NCI-H1436 treated with DMSO at 0.1 percent for 48 hours (cell line): Measurements from ENCODE around the gene KIR2DL3.
"Not testable (repeated sequence)": the region's sequence is repeated elsewhere in the genome, so short reads cannot be mapped to it uniquely, and the experiment has no call there.

ENCODE experiments used
- DNase-seq: peaks from one replicate; lab custom pipeline; 2025; lab: John Stamatoyannopoulos, UW

The KIR2DL3 gene

GRCh38 chr19:54738306-54738705, at the start of gene KIR2DL3:
Gene KIR2DL3 (plus strand): TSS chr19:54738513. CDS start chr19:54738546, 33 bp downstream.
- not testable (repeated sequence) for DNase-seq

- DNase-seq, result no peak
Measured at GRCh38 chr19:54691582-54692297, 46.6 kb upstream of the KIR2DL3 start.

GRCh38 chr19:54692298-54692615, 46.1 kb upstream of the KIR2DL3 start:
- DNase-seq, result no peak

- no peak for DNase-seq
Measured at GRCh38 chr19:54694648-54695047, 43.7 kb upstream of the KIR2DL3 start.

DNA sequence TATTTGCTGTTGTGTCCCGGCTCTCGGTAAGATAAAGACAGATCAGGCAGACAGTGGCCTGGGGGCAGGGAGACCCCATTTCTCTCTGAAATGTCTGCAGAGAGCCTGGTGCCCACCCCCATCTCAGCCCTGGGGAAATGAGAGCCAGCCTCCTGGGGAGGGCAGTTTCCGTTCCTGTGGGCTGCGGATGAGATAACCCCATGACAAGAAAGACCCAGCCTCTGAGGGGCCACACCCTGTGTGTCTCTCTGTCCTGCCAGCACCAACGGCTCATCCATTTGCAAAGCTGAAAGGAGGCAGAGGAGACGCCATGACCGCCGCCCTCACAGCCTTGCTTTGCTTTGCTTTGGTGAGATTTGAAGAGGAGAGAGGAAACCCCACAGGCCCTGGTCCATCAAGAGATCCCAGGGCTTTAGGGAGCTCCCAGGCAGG, 42.2 kb upstream of the KIR2DL3 start:
- no peak for DNase-seq

DNA sequence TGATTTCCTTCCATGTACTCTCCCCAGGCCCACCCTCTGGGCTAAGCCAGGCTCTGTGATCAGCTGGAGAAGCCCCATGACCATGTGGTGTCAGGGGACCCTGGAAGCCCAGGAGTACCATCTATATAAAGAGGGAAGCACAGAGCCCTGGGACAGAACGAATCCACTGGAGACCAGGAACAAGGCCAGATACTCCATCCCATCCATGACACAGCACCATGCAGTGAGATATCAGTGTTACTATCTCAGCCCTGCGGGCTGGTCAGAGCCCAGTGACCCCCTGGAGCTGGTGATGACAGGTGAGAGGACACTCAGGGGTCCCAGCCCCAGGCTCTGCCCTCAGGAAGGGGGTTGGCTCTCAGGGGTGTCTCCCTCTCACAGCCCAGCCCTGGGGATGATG, 41.5 kb upstream of the KIR2DL3 start:
- no peak for DNase-seq

- DNase-seq, result not testable (repeated sequence)
Measured at GRCh38 chr19:54697716-54698115, 40.6 kb upstream of the KIR2DL3 start.

DNA sequence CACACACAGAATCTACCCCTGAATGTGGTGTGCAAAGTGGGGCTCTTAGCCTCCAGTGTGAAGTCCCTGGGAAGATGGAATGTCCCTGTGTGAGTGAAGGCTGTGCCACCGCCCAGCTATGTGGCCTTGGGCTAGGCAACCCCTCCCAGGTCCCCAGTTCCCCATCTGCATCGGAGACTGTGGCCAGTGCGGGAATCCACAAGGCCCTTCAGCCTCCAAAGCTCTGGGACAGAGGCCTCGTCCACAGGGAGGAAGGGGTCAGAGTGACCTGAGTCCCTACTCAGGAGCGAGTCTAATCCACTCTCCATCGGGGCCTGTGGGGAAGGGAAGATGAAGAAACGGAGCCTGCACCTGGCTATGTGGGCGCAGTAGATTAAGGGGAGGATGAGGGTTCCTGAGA, 33.4 kb upstream of the KIR2DL3 start:
- DNase-seq, result no peak

GRCh38 chr19:54707962-54708361, 30.4 kb upstream of the KIR2DL3 start:
- DNase-seq, result no peak

- DNase-seq, result no peak
Measured at GRCh38 chr19:54708781-54709180, 29.5 kb upstream of the KIR2DL3 start.

- no peak for DNase-seq
Measured at GRCh38 chr19:54709212-54709948, 28.9 kb upstream of the KIR2DL3 start.

GRCh38 chr19:54709956-54710355, 28.4 kb upstream of the KIR2DL3 start:
- not testable (repeated sequence) for DNase-seq

GRCh38 chr19:54724142-54724541, 14.2 kb upstream of the KIR2DL3 start, which contains the start of gene KIR3DL3:
Gene KIR3DL3 (plus strand): TSS chr19:54724442. CDS start chr19:54724497, 55 bp downstream.
- DNase-seq, result no peak

- DNase-seq, result no peak
Measured at GRCh38 chr19:54724644-54725043, 13.7 kb upstream of the KIR2DL3 start.

DNA sequence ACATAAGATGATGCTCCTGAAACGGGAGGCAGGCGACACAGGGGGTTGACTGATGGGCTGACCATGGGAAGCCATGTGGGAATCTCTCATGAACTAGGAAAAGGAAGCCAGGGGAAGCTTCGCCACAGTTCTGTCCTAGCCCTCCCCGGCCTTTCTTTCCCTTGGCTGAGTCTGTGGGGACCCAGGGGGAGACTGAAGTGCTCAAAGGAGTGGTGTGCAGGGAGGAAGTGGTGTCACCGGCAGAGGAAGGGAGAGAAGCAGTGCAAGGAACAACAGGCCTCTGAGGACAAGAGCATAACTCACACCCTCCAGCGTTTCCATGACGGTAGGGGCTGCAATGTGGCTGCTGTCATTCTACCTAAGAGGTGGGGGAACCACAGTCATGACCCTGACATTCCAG, 13.0 kb upstream of the KIR2DL3 start:
- no peak for DNase-seq

GRCh38 chr19:54727562-54727961, 10.8 kb upstream of the KIR2DL3 start:
- no peak for DNase-seq

- no peak for DNase-seq
Measured at GRCh38 chr19:54728167-54728566, 10.1 kb upstream of the KIR2DL3 start.

- DNase-seq, result no peak
Measured at GRCh38 chr19:54729416-54730188, 8.7 kb upstream of the KIR2DL3 start.

DNA sequence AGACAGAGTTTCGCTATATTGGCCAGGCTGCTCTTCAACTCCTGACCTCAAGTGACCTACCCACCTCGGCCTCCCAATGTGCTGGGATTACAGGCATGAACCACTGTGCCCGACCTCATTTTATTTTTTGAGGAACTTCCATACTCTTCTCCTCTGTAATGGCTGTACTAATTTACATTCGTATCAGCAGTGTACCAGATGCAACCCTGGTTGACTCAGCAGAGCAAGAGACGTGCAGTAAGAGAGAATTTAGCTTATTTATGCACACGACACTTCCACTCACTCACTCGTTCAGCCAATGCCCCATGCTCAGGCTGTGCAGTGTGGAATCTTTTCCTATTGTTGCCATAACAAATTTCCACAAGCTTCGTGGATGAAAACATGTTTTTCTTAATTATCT, 7.1 kb upstream of the KIR2DL3 start:
- DNase-seq, result no peak

GRCh38 chr19:54738715-54739114, 402 bp downstream of the KIR2DL3 start:
- no peak for DNase-seq

GRCh38 chr19:54739587-54740497, 1.5 kb downstream of the KIR2DL3 start:
- no peak for DNase-seq

DNA sequence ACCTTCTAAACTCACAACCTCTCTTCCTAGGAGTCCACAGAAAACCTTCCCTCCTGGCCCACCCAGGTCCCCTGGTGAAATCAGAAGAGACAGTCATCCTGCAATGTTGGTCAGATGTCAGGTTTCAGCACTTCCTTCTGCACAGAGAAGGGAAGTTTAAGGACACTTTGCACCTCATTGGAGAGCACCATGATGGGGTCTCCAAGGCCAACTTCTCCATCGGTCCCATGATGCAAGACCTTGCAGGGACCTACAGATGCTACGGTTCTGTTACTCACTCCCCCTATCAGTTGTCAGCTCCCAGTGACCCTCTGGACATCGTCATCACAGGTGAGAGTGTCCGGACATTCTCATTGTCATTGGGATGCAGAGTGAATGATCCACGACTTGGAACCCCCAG, 3.6 kb downstream of the KIR2DL3 start:
- not testable (repeated sequence) for DNase-seq
